HG02885 (cell line): ENCODE measurements around the gene RCAN1.

Experiments
- ATAC-seq: cut with Tn5 transposase; IDR thresholded peaks from one replicate; pipeline ENCODE4 v1.9.1; 2021; ENCODE audit warnings: mild to moderate bottlenecking; ENCODE audit not compliant: unreplicated experiment, poor library complexity

Gene RCAN1

DNA sequence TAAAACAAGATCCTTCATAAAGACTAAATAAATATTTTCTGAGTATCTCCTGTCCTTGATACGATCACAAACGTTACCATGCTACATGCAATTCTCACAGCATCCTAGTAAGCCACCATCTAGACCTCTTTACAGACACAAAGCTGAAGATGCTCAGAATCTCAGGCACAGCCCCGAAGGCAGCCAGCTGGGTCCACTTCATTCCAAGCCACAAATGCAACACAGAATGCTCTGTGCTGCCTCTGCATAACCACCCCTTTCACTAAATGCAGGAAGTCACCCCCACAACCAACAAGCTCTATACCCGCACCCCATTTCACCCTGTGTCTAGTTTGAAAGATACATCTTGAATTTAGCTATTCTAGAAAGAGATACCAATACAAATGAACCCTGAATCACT is 12.9 kb downstream of the RCAN1 start:
- ATAC-seq = no peak

DNA sequence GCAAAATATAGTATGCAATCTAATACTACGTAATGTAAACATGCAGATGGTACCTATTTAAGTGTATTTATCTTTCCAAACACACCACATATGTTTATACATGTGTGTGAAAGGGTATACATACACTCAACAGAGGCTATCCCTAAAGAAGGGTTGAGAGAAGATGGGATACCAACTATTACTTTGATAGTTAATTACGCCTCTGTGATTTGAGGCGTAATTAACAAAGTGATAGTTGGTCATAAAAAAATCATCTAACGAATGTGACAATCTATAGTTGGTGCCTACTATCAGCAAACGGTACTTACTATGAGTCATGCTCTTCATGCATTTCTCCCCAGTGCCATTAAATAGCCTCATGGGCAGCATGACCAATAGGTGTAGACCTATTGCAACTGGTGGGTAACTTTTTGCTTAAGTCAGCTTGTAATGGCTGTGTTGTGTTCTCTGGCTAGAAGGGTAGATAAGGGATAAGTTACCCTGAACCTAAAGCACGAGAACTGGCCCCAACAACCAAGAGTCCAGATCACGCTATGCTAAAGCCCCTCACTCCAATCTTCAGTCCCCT is 15.3 kb downstream of the RCAN1 start:
- no peak for ATAC-seq

DNA sequence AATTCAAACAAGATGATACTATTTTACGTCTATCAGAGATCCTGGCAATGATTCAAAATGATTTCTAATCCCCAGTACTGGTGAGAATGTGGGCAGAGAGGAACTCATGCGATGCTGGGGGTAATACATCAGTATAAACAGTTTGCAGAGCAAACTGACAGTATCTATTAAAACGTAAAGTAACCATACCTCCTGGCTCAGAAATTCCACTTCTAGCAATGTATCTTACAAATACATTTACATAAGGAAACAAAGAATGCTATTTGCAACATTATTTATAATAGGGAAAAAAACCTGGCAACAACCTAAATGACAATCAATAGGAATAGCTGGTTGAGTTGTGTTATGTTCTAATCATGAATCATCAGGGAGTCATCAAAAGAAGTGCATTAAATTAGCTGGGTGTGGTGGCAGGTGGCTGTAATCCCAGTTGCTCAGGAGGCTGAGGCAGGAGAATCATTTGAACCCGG is 15.9 kb downstream of the RCAN1 start:
- no peak for ATAC-seq

DNA sequence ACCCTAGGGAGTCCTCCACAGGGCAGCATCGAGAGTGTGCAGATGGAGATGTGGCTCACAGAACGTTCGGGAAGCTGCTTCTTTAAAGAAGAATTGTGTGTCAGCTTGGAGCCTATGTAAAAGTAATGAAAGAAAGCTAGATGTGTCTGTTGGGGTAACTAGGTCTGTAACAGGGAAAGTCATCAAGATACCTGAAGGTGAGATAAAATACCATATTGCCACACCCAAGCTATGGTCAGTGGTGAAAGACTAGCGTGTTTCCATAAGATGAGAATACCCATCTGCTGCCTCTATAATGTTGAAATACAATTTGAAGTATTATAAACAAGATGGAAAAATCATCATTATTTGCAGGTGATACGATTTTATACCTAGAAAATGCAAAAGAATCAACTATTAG is 17.5 kb downstream of the RCAN1 start:
- no peak for ATAC-seq

DNA sequence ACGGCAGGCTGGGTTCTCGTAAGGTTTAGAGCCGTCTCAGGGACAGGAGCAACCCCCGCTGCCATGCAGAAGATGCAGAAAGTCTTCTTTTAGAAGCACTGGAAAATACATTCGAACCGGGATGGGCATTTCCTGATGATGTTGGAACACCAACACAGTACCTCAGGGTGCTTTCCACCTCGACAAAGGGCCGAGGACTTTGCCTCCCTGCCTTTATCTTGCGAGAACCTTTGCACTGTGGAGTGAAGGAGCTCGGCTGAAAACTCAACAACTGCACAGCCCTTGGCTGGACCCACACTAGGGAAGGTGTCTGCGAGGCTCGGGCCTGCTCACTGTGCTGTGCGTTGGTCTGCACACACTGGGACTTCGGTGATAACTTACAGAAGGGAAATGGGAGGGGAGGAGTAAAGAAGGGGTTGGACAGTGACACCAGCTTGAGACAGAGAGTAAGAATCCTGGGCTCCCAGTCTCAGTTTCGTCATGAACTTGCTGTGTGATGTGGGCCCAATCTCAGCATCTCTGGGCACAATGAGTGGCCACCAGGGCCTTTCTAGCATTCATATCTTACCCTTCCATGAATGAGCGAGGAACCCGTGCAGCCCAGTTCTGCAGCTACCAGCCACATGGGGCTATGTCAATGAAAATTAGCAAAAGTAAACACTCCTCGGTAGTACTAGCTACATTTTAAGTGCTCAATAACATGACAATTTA is 18.2 kb downstream of the RCAN1 start:
- no peak for ATAC-seq

DNA sequence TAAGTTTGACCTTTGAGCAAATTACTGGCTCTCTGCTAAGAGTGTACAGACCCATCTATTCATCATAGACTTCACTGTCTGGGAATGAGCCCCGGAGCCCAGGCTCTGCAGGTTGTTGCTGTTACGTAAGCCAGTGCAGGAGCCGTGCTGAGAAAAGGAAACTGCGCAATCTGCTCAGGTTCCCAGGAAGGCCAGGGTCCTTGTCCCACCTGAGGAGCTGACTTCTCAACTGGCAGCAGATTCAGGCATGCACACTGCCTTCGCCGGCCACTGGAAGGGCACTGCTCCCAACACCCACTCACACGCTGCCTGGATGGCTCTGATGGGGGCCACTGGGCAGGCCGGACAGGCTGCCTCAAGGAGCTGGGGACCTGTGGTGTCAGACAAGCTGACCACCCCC is 19.5 kb downstream of the RCAN1 start:
- ATAC-seq = no peak

DNA sequence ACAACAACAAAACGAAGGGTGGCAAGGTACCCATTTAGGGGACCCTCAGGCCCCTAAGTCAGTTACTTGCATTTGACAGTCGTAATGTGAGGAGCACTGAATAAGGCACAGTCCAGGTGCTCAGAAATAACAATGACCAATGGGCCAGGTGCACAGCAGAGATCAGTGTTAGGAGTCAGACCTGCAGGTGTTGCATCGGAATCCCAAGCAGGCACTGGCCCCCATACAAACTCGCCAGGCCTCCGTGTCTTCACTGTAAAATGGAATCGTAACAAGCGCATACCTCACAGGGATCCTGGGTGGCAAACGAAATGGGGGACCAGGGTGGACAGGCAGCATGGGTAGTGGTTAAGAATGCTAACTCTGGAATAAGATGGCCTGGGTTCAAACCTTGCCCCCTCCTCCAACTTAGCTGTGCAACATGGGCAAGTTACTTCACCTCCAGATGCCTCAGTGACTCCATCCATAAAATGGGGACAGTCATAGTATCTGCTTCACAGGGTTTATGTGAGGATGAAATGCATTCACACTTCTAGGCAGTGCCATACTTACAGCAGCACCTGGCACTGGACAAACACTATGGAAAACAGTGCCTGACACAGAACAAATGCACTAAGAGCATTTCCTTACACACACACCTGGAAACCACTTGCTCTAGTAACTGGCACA is 20.2 kb downstream of the RCAN1 start:
- ATAC-seq = no peak

DNA sequence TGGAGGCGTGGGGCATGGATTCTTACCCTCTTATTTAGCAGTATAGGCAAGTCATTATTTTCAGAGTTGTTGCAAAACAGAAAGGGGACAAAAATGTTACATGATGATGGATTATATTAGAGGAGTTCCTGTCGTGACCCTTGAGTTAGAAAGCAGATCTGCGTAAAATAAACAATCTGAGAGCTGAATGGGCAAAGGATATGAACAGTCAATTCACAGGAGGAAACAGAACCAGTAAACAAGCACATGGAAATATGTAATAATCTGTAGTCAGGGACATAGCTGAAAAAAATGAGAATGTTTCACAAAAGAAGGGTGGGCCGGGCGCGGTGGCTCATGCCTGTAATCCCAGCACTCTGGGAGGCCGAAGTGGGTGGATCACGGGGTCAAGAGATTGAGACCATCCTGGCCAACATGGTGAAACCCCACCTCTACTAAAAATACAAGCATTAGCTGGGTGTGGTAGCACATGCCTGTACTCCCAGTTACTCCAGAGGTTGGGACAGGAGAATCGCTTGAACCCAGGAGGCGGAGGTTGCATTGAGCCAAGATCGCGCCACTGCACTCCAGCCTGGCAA is 20.9 kb downstream of the RCAN1 start:
- no peak for ATAC-seq

DNA sequence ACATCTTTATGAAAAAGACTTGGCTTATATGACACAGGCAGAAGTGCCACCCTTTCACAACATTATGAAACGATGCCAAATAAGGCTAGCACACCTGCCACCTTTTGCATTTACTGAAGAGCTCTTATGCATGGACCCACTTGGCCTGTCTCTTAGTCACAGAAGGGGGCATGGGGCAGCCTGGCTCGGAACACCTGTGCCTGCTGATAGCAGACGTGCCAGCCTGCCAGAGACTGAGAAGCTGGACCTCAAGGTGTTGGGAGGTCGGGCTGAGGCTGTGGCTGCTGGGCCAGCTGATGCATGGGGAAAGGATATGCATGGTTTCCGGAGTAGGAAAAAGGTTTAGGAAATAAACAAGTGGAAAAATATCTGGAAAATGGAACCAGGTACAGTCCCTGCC is 21.5 kb downstream of the RCAN1 start:
- ATAC-seq = no peak

DNA sequence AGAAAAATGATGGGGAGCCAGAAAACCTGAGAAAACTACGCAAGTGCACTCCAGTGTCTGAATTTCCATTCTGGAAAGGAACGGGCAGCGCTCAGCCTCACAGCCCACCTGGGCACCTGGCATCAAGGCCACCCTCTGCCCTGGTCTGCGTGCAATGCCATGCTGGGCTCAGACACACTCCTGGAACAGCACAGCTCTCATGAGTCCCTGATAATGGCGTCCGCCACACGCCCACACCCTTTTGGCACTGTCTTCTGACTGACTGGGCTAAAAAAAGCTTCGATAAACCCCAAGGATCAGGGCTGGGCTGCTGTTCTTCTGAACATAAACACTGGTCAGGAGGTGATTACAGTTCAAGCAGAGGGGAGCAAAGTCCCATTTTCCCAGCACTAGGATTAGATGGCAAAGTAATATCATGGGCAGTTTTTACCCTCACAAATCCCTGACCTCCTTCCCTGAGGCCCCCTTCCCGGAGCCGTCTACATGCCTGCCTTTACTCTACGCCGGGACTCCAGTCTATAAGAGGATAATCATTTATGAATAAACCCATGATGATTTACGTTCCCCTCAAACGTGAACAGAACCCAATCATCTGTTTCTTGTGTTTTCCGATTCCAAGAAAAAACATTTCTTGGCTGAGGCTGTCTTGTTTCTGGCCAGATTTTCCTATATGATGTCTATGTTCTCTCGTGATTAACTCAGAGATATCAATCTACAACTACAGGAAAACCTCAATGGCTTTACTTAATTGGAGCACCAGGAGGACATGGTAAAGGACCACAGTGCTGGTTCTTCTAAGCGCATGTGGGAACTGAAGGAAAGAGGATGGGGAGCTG is 22.6 kb downstream of the RCAN1 start:
- no peak for ATAC-seq

DNA sequence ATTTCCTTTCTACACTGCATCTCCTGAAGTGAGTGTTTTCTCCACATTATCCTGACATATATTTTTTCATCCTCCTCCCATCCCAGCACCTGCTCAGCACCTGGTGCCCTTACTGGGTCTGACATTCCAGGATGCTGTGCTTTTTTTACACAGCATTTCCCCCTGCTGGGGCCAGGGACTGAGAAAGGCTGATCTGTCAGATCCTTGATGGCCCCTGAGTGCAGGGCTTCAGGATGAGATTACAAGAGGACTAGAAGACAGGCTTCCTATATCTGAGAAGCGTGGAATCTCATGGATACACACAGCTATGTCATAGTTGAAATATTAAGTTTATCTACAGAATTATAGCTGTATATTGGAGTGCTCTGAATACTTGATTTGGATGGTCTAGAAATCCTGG is 24.4 kb downstream of the RCAN1 start:
- ATAC-seq = no peak

DNA sequence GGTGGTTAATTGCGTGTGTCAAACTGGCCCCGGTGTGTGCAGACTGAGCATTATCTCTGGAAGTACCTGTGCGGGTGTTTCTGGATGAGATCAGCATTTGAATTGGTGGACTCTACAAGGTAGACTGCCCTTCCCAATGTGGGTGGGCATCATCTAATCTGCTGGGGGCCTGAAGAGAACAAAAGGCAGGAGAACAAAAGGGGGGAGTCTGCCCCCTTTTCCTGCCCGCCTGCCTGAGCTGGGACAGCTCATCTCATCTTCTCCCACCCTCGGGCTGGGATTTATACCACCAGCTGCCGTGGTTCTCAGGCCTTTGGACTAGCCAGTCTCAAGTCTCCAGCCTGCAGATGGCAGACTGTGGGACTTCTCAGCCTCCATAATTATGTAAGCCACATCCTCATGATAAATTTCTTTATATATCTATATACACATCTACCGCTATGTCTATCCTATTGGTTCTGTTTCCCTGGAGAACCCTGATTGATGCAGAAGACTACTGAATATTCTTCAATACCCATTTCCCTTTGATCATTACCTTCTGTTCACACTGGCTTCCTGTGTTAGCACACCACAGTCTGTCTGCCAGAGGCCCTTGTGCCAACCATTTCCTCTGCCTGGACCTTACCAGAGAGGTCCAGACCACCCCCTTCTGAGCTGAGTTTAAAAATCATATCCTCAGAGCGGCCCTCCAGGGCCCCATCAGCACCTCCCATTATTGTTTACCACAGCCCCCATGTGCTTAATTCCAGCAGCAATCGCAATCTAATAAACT is 25.2 kb downstream of the RCAN1 start:
- ATAC-seq = no peak

DNA sequence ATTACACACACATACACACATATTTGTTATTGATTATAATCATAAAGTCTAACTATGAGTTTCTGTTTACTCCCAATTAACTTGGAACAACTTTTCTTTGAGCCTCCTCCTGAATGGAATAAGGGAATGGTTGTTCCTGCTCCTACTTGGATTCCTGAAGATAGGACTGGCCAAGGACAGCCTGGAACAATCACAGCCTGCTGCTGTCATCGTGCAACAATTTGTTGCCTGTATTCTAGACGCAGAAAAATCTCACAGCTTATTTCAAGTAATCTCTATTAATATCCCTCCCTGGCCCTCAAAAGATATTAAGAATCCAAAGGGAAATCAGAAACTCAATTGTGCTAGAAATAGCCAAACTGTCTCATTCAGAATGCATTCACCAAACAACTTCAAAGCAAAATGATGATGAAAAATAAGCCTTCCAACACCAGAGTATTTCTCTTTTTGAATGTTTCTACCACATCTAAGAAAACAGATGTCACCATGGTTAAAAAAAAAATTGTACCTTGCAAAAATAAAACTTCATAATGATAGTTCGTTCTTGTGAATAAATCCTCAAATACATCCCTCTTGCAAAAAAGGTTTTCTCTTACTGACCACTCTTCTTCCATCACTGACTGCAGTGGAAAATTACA is 30.9 kb downstream of the RCAN1 start:
- ATAC-seq = no peak

DNA sequence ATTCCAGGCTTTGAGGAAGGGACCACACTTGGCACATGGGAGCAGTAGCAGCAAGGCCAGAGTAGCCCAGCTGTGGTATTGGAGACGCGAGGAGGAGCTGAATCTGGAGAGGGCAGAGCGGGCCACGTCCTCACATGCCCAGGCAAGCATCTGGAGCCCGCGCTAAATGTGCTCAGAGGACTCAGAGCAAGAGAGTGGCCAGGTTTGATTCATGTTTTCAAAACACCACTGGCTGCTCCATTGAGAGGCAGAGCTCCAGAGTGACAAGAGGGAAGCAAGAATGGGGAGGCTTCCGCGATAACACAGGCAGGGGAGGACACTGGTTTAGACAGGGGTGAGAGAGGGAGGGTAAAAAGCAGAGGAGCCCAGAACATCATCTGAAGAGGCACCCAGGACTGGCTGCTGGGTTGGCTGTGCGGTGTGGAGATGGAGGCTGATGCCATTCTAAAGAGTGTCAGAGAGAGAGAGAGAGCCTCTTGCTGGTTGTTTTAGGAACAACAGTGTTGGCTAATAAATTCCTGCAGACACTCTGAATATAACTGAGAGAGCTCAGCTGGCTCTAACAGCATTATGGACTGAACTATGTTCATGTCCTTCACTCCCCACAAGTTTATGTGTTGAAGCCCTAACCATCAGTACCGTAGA is 32.3 kb downstream of the RCAN1 start:
- no peak for ATAC-seq

DNA sequence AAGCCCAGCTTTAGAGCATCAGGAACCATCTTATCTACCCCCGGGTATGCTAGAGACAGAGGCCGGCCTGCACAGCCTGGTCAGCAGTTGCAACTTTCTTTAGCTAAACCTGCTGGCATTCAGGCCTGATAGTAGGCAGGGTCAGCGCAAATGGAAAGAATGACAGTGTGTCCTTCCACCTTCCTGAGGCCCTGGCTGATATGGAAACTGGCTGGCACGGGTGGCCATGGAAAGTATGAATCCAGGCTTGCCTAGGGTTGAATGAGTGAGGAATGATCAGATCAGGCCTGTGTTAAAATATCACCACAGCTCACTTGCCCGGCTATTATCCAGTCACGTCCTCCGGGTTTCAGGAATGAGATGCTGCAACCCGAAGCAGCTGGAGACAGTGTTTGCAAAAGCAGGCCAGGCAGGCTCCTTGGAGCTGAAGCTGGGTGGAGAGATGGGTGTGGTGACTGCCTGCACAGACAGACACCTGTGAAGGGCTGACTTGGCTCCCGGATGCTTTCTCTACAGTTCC is 34.7 kb downstream of the RCAN1 start:
- no peak for ATAC-seq

DNA sequence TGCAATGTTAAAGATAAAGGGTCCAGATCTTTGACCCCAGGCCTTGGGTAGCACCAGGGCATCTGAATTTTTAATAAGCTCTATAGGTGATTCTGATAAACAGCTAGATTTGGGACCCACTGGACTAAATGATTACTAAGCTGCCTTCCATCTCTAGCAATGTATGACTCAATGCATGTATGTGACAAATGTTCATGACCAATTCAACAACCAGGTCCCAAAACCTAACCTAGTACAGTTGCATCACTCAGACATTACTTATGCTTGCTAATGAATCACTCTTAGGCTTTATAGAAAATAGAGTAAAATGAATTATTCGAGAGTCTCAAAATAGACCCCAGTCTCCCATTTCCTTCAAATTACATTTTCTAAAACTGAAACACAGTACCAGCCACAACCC is 35.5 kb downstream of the RCAN1 start:
- ATAC-seq = no peak

DNA sequence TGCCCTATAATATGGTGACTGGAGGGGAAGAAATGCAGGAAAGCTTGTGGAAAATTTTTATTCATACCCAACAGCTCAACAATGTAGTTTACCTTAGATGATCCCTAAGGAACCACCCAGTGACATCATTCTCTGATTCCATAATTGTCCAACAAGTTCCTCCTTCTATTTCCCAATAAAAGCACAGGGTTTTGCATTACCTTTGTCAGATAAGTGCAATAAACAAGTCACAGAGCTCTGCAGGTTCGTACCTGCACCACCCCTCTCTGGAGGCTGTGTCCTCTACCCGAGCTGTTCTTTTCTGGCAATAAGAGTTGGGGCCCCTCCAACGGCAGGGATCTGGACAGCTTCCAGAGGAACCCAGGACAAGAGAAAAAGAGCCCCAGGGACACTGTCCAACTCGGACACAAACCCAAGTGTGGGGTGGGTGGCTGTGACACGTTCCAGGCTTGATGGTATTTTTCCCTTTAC is 38.8 kb downstream of the RCAN1 start:
- no peak for ATAC-seq
